DND-41 (cell line): ENCODE measurements around the gene CCDC27.

Experiments
- ATAC-seq: fragments of 200-7000 bp; cut with Tn5 transposase; 3 replicates; pipeline ENCODE4 v1.9.1; 2021; ENCODE audit warnings: low read depth; ENCODE audit not compliant: insufficient read depth
- DNase-seq: peaks from one replicate; pipeline ENCODE4 v3.0.0-alpha.2; 2020
- H2AFZ ChIP-seq: 2 replicates; pipeline ENCODE4 v1.6.0; 2012; ENCODE audit warnings: low read depth, low read length
- H3K27ac ChIP-seq: 2 replicates; pipeline ENCODE4 v1.5.1; 2012; ENCODE audit warnings: low read length, inconsistent platforms
- H3K27me3 ChIP-seq: fragments of 200-600 bp; sonication (generic); 2 replicates; pipeline ENCODE4 v1.6.0; 2012; ENCODE audit warnings: low read length, mild to moderate bottlenecking, inconsistent platforms; ENCODE audit not compliant: insufficient read depth, poor library complexity
- H3K36me3 ChIP-seq: 2 replicates; pipeline ENCODE4 v1.5.1; 2012; ENCODE audit warnings: low read length, inconsistent platforms; ENCODE audit not compliant: insufficient read depth
- H3K4me1 ChIP-seq: 2 replicates; pipeline ENCODE4 v1.5.1; 2012; ENCODE audit warnings: mild to moderate bottlenecking, low read length; ENCODE audit not compliant: insufficient read depth
- H3K4me2 ChIP-seq: 2 replicates; pipeline ENCODE4 v1.6.0; 2012; ENCODE audit warnings: mild to moderate bottlenecking, moderate library complexity, low read length, inconsistent platforms; ENCODE audit not compliant: insufficient read depth
- H3K4me3 ChIP-seq, 2 experiments: fragments of 200-600 bp in 1 of 2; shearing (Covaris generic) in 1 of 2; 2 replicates each; pipeline ENCODE4 v1.5.1; 2012 to 2016; ENCODE audit warnings: inconsistent platforms in 2 of 2, low read length in 2 of 2, mild to moderate bottlenecking in 2 of 2, low read depth in 1 of 2, moderate library complexity in 1 of 2
- H3K79me2 ChIP-seq: 2 replicates; pipeline ENCODE4 v1.6.0; 2012; ENCODE audit warnings: low read length, inconsistent platforms; ENCODE audit not compliant: insufficient read depth
- H3K9ac ChIP-seq: 2 replicates; pipeline ENCODE4 v1.6.0; 2012; ENCODE audit warnings: low read depth, mild to moderate bottlenecking, inconsistent platforms, low read length, moderate library complexity
- H3K9me3 ChIP-seq: 2 replicates; pipeline ENCODE4 v1.5.1; 2012; ENCODE audit warnings: low read length, moderate library complexity, mild to moderate bottlenecking, inconsistent platforms; ENCODE audit not compliant: insufficient read depth, severe bottlenecking
- H4K20me1 ChIP-seq: 2 replicates; pipeline ENCODE4 v1.6.0; 2012; ENCODE audit warnings: low read length; ENCODE audit not compliant: insufficient read depth
- CTCF ChIP-seq: IDR thresholded peaks from 2 replicates; pipeline ENCODE4 v1.5.1; 2012; ENCODE audit warnings: borderline replicate concordance, low read length, moderate library complexity, mild to moderate bottlenecking; ENCODE audit not compliant: poor library complexity, severe bottlenecking; ENCODE audit errors: extremely low read depth
- EZH2 ChIP-seq: IDR thresholded peaks from 3 replicates; pipeline ENCODE4 v1.6.1; 2012; ENCODE audit warnings: borderline replicate concordance, low read depth, mild to moderate bottlenecking, moderate library complexity, low read length, inconsistent platforms; ENCODE audit not compliant: severe bottlenecking

Gene CCDC27

GRCh38 chr1:3821004-3821403 is 68.8 kb downstream of the CCDC27 start:
- peaks cover 46% of the 10 kb centered on the region for H3K36me3 ChIP-seq
- H2AFZ ChIP-seq: no peak overlapping the region
- H3K27ac ChIP-seq: no peak overlapping the region
- H3K79me2 ChIP-seq: no peaks in the 10 kb centered on the region
- TF ChIP-seq EZH2 (no peak), CTCF (no peak)
- H3K4me3 ChIP-seq: no peak overlapping the region
- no peaks in the 10 kb centered on the region for H3K4me1 ChIP-seq
- DNase-seq (no peak), ATAC-seq (no peak)
- no peaks in the 10 kb centered on the region for H4K20me1 ChIP-seq
- H3K9me3 ChIP-seq: no peaks in the 10 kb centered on the region
- no peak overlapping the region for H3K9ac ChIP-seq
- no peaks in the 10 kb centered on the region for H3K27me3 ChIP-seq
- H3K4me2 ChIP-seq: no peak overlapping the region
